ENCODE results near the gene NRXN3. TPM values are rescaled to one million over a fixed set of nuclear protein-coding genes. Genes with fewer than 3 reads are reported as not detected.

The NRXN3 gene
- total RNA-seq, 1 donor from 2014 or later, result 11.4 TPM

GRCh38 chr14:78608998-78609787 is 439.0 kb downstream of the NRXN3 start:
- no peaks in the 10 kb centered on the region for H3K36me3 Mint-ChIP-seq
- H3K4me1 Mint-ChIP-seq, result no peaks in the 10 kb centered on the region
- no peaks in the 10 kb centered on the region for H3K9me3 Mint-ChIP-seq
- no peak for TF ChIP-seq CTCF (IDR thresholded peaks at IDR 0.05; ENCODE audit: unreplicated experiment)
- peaks cover 4% of the 10 kb centered on the region for H3K27me3 Mint-ChIP-seq (ENCODE audit: low read depth)
- H3K27ac Mint-ChIP-seq, result no peak overlapping the region
- DNase-seq (ENCODE audit: low spot score in 2 of 2, unreplicated experiment in 2 of 2), result no peak
- no peak overlapping the region for H3K4me3 Mint-ChIP-seq

- H3K27ac Mint-ChIP-seq, result no peak overlapping the region
- H3K27me3 Mint-ChIP-seq (ENCODE audit: low read depth), result peaks cover 4% of the 10 kb centered on the region
- TF ChIP-seq CTCF (IDR thresholded peaks at IDR 0.05; ENCODE audit: unreplicated experiment), result no peak
- no peaks in the 10 kb centered on the region for H3K4me1 Mint-ChIP-seq
- H3K4me3 Mint-ChIP-seq, result no peak overlapping the region
- H3K36me3 Mint-ChIP-seq, result no peaks in the 10 kb centered on the region
- no peak for DNase-seq (ENCODE audit: low spot score in 2 of 2, unreplicated experiment in 2 of 2)
- no peaks in the 10 kb centered on the region for H3K9me3 Mint-ChIP-seq
Observed at GRCh38 chr14:78610994-78611393, 440.8 kb downstream of the NRXN3 start.

- Mint-ChIP-seq H3K4me3 (no peak overlapping the region), H3K27ac (no peak overlapping the region), H3K4me1 (no peaks in the 10 kb centered on the region), H3K36me3 (no peaks in the 10 kb centered on the region), H3K27me3 (ENCODE audit: low read depth) (peaks cover 4% of the 10 kb centered on the region), H3K9me3 (no peaks in the 10 kb centered on the region)
- DNase-seq (ENCODE audit: low spot score in 2 of 2, unreplicated experiment in 2 of 2), result no peak
- no peak for TF ChIP-seq CTCF (IDR thresholded peaks at IDR 0.05; ENCODE audit: unreplicated experiment)
Observed at GRCh38 chr14:78611796-78612571, 441.8 kb downstream of the NRXN3 start.

- Mint-ChIP-seq H3K9me3 (no peaks in the 10 kb centered on the region), H3K4me1 (no peaks in the 10 kb centered on the region), H3K36me3 (no peaks in the 10 kb centered on the region), H3K4me3 (no peak overlapping the region), H3K27ac (no peak overlapping the region), H3K27me3 (ENCODE audit: low read depth) (peaks cover 4% of the 10 kb centered on the region)
- DNase-seq (ENCODE audit: low spot score in 2 of 2, unreplicated experiment in 2 of 2), result no peak
- no peak for TF ChIP-seq CTCF (IDR thresholded peaks at IDR 0.05; ENCODE audit: unreplicated experiment)
Observed at GRCh38 chr14:78612666-78613065, 442.5 kb downstream of the NRXN3 start.

- H3K27me3 Mint-ChIP-seq (ENCODE audit: low read depth), result peaks cover 4% of the 10 kb centered on the region
- no peaks in the 10 kb centered on the region for H3K36me3 Mint-ChIP-seq
- DNase-seq (ENCODE audit: low spot score in 2 of 2, unreplicated experiment in 2 of 2), result no peak
- no peak overlapping the region for H3K27ac Mint-ChIP-seq
- TF ChIP-seq CTCF (IDR thresholded peaks at IDR 0.05; ENCODE audit: unreplicated experiment), result no peak
- no peak overlapping the region for H3K4me3 Mint-ChIP-seq
- no peaks in the 10 kb centered on the region for H3K4me1 Mint-ChIP-seq
- H3K9me3 Mint-ChIP-seq, result no peaks in the 10 kb centered on the region
Observed at GRCh38 chr14:78614593-78614992, 444.4 kb downstream of the NRXN3 start.

Measured in mesothelial cell of epicardium (in vitro differentiated cells).